GM13977 (cell line): Measurements from ENCODE around the gene DNAJC12.

Experiments used
- DNase-seq: peaks from one replicate; pipeline ENCODE4 v3.0.0; 2012; ENCODE audit warnings: low spot score
- in situ Hi-C: fragments of 300-500 bp; cut with MboI; formaldehyde crosslinking; loops from one replicate; pipeline ENCODE4 v1.12.0; 2022; ENCODE audit warnings: low sequenced_read_pairs, low pct_unique_long_range_greater_than_20kb, mixed read lengths, inconsistent platforms; ENCODE audit not compliant: unreplicated experiment
- TF ChIP-seq, protein P1 (sequence below): IDR thresholded peaks from 2 replicates; pipeline ENCODE4 v1.5.1; 2012; ENCODE audit warnings: mild to moderate bottlenecking, control low read depth; ENCODE audit not compliant: insufficient read depth; ENCODE audit errors: extremely low read depth, missing control alignments

DNAJC12 gene

GRCh38 chr10:67779465-67780203, 58.4 kb downstream of the DNAJC12 start:
- in situ Hi-C loops, result loop anchor here (5.0 kb wide), 1 partner anchor 82 kb away; the partner anchor contains the start of gene CTNNA3
- DNase-seq, result peak; percentile 53
- TF ChIP-seq, protein P1, sequence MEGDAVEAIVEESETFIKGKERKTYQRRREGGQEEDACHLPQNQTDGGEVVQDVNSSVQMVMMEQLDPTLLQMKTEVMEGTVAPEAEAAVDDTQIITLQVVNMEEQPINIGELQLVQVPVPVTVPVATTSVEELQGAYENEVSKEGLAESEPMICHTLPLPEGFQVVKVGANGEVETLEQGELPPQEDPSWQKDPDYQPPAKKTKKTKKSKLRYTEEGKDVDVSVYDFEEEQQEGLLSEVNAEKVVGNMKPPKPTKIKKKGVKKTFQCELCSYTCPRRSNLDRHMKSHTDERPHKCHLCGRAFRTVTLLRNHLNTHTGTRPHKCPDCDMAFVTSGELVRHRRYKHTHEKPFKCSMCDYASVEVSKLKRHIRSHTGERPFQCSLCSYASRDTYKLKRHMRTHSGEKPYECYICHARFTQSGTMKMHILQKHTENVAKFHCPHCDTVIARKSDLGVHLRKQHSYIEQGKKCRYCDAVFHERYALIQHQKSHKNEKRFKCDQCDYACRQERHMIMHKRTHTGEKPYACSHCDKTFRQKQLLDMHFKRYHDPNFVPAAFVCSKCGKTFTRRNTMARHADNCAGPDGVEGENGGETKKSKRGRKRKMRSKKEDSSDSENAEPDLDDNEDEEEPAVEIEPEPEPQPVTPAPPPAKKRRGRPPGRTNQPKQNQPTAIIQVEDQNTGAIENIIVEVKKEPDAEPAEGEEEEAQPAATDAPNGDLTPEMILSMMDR, result peak; percentile 73

GRCh38 chr10:67776371-67776770, 61.6 kb downstream of the DNAJC12 start:
- TF ChIP-seq, protein P1, result no peak
- DNase-seq, result no peak
- in situ Hi-C loops, result loop anchor here (5.0 kb wide), 1 partner anchor 79 kb away; the partner anchor contains the start of gene CTNNA3

DNA sequence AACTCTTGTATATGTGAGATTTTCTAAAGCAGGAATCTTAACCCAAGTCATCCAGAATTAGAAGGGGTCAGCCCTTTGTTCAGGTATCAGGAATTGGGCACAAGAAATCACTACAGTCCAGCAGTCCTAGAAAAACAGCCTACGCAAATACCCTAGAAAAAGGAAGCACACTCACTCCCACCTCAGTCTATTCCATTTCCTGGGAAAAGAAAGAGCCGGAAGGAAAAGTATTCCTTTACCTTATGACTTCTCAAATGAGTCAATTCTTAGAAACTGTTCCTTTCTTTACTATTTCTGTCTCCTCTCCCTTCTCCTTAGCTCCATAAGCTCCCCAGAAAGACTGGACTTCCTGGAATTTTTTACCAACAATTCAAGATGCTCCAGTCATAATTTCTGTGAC, 62.7 kb downstream of the DNAJC12 start:
- TF ChIP-seq, protein P1, result no peak
- DNase-seq, result no peak
- in situ Hi-C loops, result loop anchor here (5.0 kb wide), 1 partner anchor 78 kb away; the partner anchor contains the start of gene CTNNA3

- TF ChIP-seq, protein P1, result no peak
- peak; percentile 67 for DNase-seq
- in situ Hi-C loops, result no loop called here
These were observed 65.0 kb downstream of the DNAJC12 start for GRCh38 chr10:67772894-67773511.

DNA sequence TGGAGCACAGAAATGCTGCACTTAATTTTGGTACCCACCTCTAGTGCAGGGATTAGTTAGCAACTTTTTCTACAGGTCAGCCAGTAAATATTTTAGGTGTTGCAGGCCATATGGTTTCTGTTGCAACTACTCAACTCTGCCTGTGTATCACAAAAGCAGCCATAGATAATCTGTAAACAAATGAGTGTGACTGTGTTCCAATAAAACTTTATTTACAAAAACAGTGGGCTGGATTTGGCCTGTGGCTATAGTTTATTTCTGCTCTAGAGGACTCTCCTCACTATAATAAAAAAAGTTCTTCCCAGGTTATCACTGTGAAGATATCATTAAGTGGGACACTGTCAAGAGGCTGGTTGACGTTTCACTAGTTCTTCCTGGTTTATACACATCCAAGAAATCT, 65.8 kb downstream of the DNAJC12 start:
- in situ Hi-C loops, result no loop called here
- TF ChIP-seq, protein P1, result no peak
- no peak for DNase-seq

DNA sequence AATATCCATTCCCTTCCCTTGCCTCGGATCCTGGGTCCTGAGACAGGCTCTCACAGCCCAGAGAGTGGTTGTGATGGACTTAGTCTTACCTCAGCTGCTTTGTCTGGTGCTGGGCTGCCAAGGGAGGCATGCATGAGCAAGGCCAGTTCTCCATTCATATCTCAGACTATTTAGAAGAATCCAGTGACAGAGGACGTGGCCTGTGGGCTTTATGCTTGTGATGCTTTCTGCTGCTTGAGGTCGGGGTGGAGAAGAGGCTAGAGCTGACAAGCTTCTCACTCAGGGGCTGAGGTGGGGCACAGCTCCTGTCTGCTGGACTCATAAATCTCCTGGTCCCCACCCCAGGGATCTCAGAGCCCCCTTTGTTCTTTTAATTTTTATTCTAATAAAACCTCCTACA, 66.8 kb downstream of the DNAJC12 start:
- in situ Hi-C loops, result no loop called here
- DNase-seq, result no peak
- TF ChIP-seq, protein P1, result no peak
